OCI-LY7 (cell line): ENCODE data around the gene SERINC5. TPM values are rescaled to one million over a fixed set of nuclear protein-coding genes. Genes with fewer than 3 reads are reported as not detected.

Source experiments
- BruUV-seq: library from RNA; stranded (reverse); fragments of 400-500 nt; replicated peaks from 2 replicates; lab custom pipeline; 2021; lab: Mats Ljungman, UMichigan
- CTCF ChIA-PET: fragments of 300-600 bp; sonication (Branson Sonifier 250); formaldehyde crosslinking; loops from one replicate; lab custom pipeline; 2022; ENCODE audit warnings: antibody characterized with exemption; ENCODE audit not compliant: unreplicated experiment; lab: Charles Lee
- POLR2A ChIA-PET: fragments of 300-600 bp; sonication (Branson Sonifier 250); formaldehyde crosslinking; loops from one replicate; lab custom pipeline; 2022; ENCODE audit warnings: antibody characterized with exemption; lab: Charles Lee
- DNase-seq: peaks from one replicate; pipeline ENCODE4 v3.0.0-alpha.2; 2015; ENCODE audit warnings: low spot score
- H2AFZ ChIP-seq: fragments of 200-600 bp; sonication (generic), shearing (Covaris generic); 2 replicates; pipeline ENCODE4 v1.6.1; 2014; ENCODE audit warnings: mild to moderate bottlenecking, antibody characterized with exemption, low read length, moderate library complexity
- H3K27ac ChIP-seq: fragments of 200-600 bp; sonication (generic); 2 replicates; pipeline ENCODE4 v1.5.1; 2014; ENCODE audit warnings: mixed run types, low read depth, mild to moderate bottlenecking, moderate library complexity, low read length, inconsistent platforms; ENCODE audit not compliant: poor library complexity, severe bottlenecking
- H3K36me3 ChIP-seq: fragments of 200-600 bp; sonication (generic); 2 replicates; pipeline ENCODE4 v1.6.1; 2014; ENCODE audit warnings: mild to moderate bottlenecking, antibody characterized with exemption, low read length, moderate library complexity, mixed read lengths; ENCODE audit not compliant: insufficient read depth
- H3K4me1 ChIP-seq: fragments of 200-600 bp; sonication (generic); 2 replicates; pipeline ENCODE4 v1.5.1; 2014; ENCODE audit warnings: mild to moderate bottlenecking, low read length; ENCODE audit not compliant: insufficient read depth, poor library complexity, severe bottlenecking
- H3K4me2 ChIP-seq: fragments of 200-600 bp; sonication (generic); 2 replicates; pipeline ENCODE4 v1.6.1; 2014; ENCODE audit warnings: mild to moderate bottlenecking, low read length
- H3K4me3 ChIP-seq: fragments of 200-600 bp; sonication (generic); 2 replicates; pipeline ENCODE4 v1.5.1; 2014; ENCODE audit warnings: mild to moderate bottlenecking, low read depth, low read length; ENCODE audit not compliant: poor library complexity, severe bottlenecking
- H3K79me2 ChIP-seq: fragments of 200-600 bp; sonication (generic); 2 replicates; pipeline ENCODE4 v1.6.1; 2016; ENCODE audit warnings: low read depth, mild to moderate bottlenecking, low read length, moderate library complexity, mixed read lengths; ENCODE audit not compliant: insufficient read depth
- H3K9me2 ChIP-seq: fragments of 200-600 bp; sonication (generic); 2 replicates; pipeline ENCODE4 v1.6.1; 2016; ENCODE audit warnings: mild to moderate bottlenecking, low read length, mixed read lengths; ENCODE audit not compliant: insufficient read depth
- H3K9me3 ChIP-seq: fragments of 200-600 bp; sonication (generic); 2 replicates; pipeline ENCODE4 v1.6.1; 2014; ENCODE audit warnings: mild to moderate bottlenecking, mixed run types, low read length, mixed read lengths
- H4K20me1 ChIP-seq: fragments of 200-600 bp; sonication (generic); 2 replicates; pipeline ENCODE4 v1.6.1; 2014; ENCODE audit warnings: mild to moderate bottlenecking, antibody characterized with exemption, low read length, moderate library complexity, mixed read lengths; ENCODE audit not compliant: insufficient read depth
- EZH2phosphoT487 ChIP-seq: fragments of 200-600 bp; sonication (generic); IDR thresholded peaks from 2 replicates; pipeline ENCODE4 v1.6.1; 2018; ENCODE audit warnings: low read depth, borderline replicate concordance, mild to moderate bottlenecking, mixed run types, antibody characterized with exemption, low read length, moderate library complexity, mixed read lengths
- intact Hi-C: fragments of 100-400 bp; cut with micrococcal nuclease; formaldehyde crosslinking; loops from one replicate; pipeline ENCODE4 v1.10.0; 2022; ENCODE audit not compliant: unreplicated experiment
- total RNA-seq, 2 experiments: library from RNA; depleted of rRNA in 1 of 2; stranded (reverse); fragments of >200 nt in 1 of 2; shearing (Covaris generic) in 1 of 2; gene quantifications; 2 replicates each; pipeline ENCODE4 v1.2.3, GENCODE V29; 2014 to 2022
- TF ChIP-seq, protein P1 (sequence below): fragments of 200-600 bp; sonication (generic); conservative IDR thresholded peaks from 2 replicates; pipeline ENCODE4 v1.5.1; 2014; ENCODE audit warnings: mild to moderate bottlenecking, antibody characterized with exemption, low read length, moderate library complexity, mixed read lengths

SERINC5 gene
- total RNA-seq, 2 experiments from 2014 or later: 31.2 to 87.9 TPM

DNA sequence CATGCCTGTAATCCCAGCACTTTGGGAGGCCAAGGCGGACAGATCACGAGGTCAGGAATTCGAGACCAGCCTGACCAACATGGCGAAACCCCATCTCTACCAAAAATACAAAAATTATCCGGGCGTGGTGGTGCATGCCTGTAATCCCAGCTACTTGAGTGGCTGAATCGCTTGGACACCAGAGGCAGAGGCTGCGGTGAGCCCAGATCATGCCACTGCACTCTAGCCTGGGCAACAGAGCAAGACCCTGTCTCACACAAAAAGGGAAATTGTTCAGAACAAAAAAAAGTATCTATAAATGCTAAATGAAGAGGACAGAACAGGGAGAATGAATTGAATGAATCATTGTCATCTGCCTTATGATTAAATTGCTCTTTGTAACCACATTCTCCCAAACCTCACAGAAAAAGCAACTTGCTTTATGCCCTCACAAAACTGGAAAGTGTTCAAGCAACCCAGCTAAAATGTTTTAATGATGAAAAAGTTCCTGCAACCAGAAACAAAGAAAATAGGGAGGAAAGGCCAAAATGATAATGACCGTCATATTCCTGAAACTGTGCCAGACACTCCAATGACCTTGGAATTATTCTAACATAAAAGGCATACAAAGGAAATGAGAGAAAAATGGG lies 83.7 kb downstream of the SERINC5 start:
- no TSS peak for BruUV-seq
- Histone ChIP-seq H3K36me3 (peaks cover 94% of the 10 kb centered on the region), H3K4me2 (no peak overlapping the region), H3K9me2 (no peaks in the 10 kb centered on the region), H3K79me2 (no peaks in the 10 kb centered on the region; the same call in 1 of the 2 replicates), H3K27ac (no peak overlapping the region), H3K4me1 (peaks cover 6% of the 10 kb centered on the region), H3K9me3 (no peaks in the 10 kb centered on the region), H3K4me3 (no peak overlapping the region), H2AFZ (no peak overlapping the region), H4K20me1 (no peaks in the 10 kb centered on the region)
- TF ChIP-seq, protein P1, sequence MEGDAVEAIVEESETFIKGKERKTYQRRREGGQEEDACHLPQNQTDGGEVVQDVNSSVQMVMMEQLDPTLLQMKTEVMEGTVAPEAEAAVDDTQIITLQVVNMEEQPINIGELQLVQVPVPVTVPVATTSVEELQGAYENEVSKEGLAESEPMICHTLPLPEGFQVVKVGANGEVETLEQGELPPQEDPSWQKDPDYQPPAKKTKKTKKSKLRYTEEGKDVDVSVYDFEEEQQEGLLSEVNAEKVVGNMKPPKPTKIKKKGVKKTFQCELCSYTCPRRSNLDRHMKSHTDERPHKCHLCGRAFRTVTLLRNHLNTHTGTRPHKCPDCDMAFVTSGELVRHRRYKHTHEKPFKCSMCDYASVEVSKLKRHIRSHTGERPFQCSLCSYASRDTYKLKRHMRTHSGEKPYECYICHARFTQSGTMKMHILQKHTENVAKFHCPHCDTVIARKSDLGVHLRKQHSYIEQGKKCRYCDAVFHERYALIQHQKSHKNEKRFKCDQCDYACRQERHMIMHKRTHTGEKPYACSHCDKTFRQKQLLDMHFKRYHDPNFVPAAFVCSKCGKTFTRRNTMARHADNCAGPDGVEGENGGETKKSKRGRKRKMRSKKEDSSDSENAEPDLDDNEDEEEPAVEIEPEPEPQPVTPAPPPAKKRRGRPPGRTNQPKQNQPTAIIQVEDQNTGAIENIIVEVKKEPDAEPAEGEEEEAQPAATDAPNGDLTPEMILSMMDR: no peak
- TF ChIP-seq EZH2phosphoT487: no peak
- ChIA-PET CTCF (no interaction called here), POLR2A (interaction anchor here (0.9 to 1.0 kb wide), 2 partner anchors 9 to 83 kb away, joined by 3 read pairs; no protein-coding TSS in a partner anchor)
- no peak for DNase-seq
- intact Hi-C loops: no loop called here

DNA sequence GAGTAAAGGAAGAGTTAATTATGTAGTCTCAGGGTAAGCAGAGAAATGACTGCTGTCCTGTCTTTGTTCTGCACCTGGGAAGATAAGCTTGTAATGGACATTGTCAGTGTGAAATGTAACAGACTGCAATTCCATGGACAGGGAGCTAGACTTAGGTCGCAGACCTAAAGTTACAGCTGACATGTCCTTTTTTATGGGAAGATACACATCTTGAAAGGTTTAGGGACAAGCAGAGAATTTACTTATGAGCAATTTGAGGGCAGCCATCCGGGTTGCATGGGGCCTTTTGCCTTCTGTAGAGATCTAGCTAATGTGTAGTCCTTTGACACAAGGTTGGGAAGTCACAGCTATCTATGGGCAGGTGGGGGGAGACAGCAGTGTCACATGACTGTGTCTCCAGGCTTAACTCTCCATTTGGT lies 85.7 kb downstream of the SERINC5 start:
- ChIA-PET POLR2A (interaction anchor here (0.7 to 2.1 kb wide), 4 partner anchors 9 to 39 kb away, joined by 3 to 6 read pairs (median 5); no protein-coding TSS in a partner anchor), CTCF (no interaction called here)
- no peak for DNase-seq
- Histone ChIP-seq H3K4me3 (no peak overlapping the region), H3K4me1 (peaks cover 5% of the 10 kb centered on the region), H3K4me2 (no peak overlapping the region), H3K9me2 (no peaks in the 10 kb centered on the region), H3K79me2 (no peaks in the 10 kb centered on the region), H3K27ac (peak overlapping the region; percentile 55), H2AFZ (no peak overlapping the region), H3K36me3 (peaks cover 94% of the 10 kb centered on the region), H4K20me1 (no peaks in the 10 kb centered on the region), H3K9me3 (no peaks in the 10 kb centered on the region)
- BruUV-seq: no TSS peak
- TF ChIP-seq EZH2phosphoT487: no peak
- TF ChIP-seq, protein P1: no peak
- intact Hi-C loops: no loop called here

DNA sequence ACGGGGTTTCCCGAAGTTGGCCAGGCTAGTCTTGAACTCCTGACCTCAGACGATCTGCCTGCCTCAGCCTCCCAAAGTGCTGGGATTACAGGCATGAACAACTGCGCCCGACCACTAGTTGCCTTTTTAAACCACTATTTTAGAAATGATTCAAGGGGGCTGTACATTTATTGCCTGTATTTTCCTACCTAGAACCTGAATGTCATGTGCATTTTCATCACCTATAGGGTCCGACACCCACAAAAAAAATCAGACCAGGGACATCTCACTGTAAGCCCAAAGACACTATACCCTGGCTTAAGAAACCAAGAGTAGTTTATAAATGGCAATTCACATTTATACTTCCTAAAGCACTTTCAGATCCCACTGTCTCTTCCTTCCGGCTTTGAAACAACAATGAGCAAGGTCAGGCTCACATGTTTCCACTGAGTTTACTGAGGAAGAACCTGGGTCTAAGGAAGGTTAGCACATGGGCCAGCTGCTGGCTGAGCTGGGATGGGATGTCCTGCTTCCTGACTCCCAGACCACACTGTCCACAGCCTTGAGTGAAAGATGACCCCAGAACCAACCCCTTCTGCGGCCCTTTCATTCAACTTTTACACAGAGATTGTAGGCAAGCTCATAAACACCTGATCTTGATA lies 87.3 kb downstream of the SERINC5 start:
- Histone ChIP-seq H3K4me3 (no peak overlapping the region), H3K36me3 (peaks cover 95% of the 10 kb centered on the region), H2AFZ (no peak overlapping the region), H3K9me3 (no peaks in the 10 kb centered on the region), H3K4me2 (no peak overlapping the region), H3K27ac (no peak overlapping the region), H3K9me2 (no peaks in the 10 kb centered on the region), H3K4me1 (peaks cover 5% of the 10 kb centered on the region), H3K79me2 (no peaks in the 10 kb centered on the region), H4K20me1 (no peaks in the 10 kb centered on the region)
- DNase-seq: no peak
- intact Hi-C loops: no loop called here
- POLR2A ChIA-PET: interaction anchor here (2.1 kb wide), 1 partner anchor 21 kb away, joined by 6 read pairs; no protein-coding TSS in a partner anchor
- TF ChIP-seq EZH2phosphoT487: no peak
- TF ChIP-seq, protein P1: no peak
- CTCF ChIA-PET: no interaction called here
- BruUV-seq: no TSS peak
